ENCODE measurements around the gene ABI1. TPM values are rescaled to one million over a fixed set of nuclear protein-coding genes. Genes with fewer than 3 reads are reported as not detected.

Gene ABI1
- total RNA-seq, 1 experiment from 2014 or later: 25.2 TPM

DNA sequence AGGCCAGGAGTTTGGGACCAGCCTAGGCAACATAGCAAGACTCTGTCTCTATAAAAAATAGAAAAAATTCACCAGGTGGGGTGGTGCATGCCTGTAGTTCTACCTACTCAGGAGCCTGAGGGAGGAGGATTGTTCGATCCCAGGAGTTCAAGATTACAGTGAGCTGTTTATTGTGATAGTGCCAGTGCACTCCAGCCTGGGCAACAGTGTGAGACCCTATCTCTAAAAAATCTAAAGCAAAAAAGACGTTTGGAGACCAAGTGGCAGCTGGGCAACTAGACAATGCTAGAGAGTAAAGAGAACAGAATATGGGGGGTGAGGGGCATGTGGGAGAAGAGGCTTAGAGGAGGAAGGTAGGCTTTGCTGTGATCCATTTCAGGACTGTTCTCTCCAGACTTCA lies 161.8 kb downstream of the ABI1 start:
- Histone ChIP-seq H3K27me3 (ENCODE audit: low read length) (no peaks in the 10 kb centered on the region), H2AFZ (ENCODE audit: low read length) (no peak overlapping the region), H3K4me3 (ENCODE audit: low read length) (peak overlapping the region; percentile 94), H3K9me3 (ENCODE audit: low read length) (no peaks in the 10 kb centered on the region), H3K4me1 (ENCODE audit: insufficient read depth, low read length) (peaks cover 12% of the 10 kb centered on the region), H3K79me2 (ENCODE audit: low read length) (peaks cover 57% of the 10 kb centered on the region), H3K9ac (ENCODE audit: low read length) (peak overlapping the region; percentile 96; the same call in 1 of the 2 replicates), H4K20me1 (ENCODE audit: low read length) (no peaks in the 10 kb centered on the region), H3K4me2 (ENCODE audit: low read length) (peak overlapping the region; percentile 93), H3F3A (ENCODE audit: low read length, unreplicated experiment) (no peaks in the 10 kb centered on the region), H3K9me2 (replicated peaks; ENCODE audit: low read length) (no peaks in the 10 kb centered on the region), H3K36me3 (ENCODE audit: low read depth, low read length) (no peaks in the 10 kb centered on the region), H3K27ac (ENCODE audit: low read length) (no peak overlapping the region)
- BruUV-seq (replicated peaks): no TSS peak
- ATAC-seq (no peak), DNase-seq (no peak)
- CTCF ChIA-PET: no interaction called here
- TF ChIP-seq CTCF (conservative IDR thresholded peaks at IDR 0.05; ENCODE audit: low read depth, low read length) (no peak), EZH2 (IDR thresholded peaks at IDR 0.05; ENCODE audit: low read length, unreplicated experiment) (no peak), EZH2phosphoT487 (IDR thresholded peaks at IDR 0.05; ENCODE audit: borderline replicate concordance, low read length) (no peak)
- intact Hi-C loops (cut with micrococcal nuclease): no loop called here
- POLR2A ChIA-PET (ENCODE audit: unreplicated experiment): no interaction called here

DNA sequence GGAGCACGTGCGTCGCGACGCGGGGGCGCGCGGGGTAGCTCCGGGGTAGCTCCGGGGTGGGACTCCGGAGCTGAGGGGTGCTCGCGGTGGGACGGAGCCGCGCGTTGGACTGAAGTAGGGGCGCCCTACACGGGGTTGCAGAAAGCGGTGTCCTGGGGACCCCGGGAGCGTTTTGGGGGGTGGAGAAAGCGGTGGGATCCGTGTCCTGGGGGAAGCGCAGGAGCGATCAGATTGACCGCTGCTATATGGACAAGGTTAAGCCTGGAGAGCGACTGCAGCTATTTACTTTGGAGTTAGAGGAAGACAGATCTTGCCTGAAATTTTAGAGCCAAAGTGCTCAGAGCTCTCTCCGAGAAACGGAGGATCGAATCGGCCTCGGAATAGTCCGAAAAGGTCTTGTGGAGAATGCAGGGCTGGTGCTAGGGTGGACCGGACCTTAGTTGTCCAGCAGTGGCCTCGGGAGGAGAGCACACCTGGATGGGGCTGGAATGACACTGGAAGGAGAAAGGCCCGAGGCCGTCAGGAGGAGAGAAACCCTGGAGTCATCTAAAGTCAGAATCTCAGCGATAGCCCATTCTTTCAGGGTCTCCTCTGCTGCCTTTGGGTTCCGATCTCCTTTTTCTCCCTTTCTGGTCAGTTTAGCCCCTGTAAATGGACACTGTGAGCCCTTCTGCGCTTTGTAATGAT lies 162.7 kb downstream of the ABI1 start:
- Histone ChIP-seq H3K79me2 (ENCODE audit: low read length) (peaks cover 55% of the 10 kb centered on the region), H3K9me3 (ENCODE audit: low read length) (no peaks in the 10 kb centered on the region), H2AFZ (ENCODE audit: low read length) (peak overlapping the region; percentile 95), H3K9me2 (replicated peaks; ENCODE audit: low read length) (no peaks in the 10 kb centered on the region), H4K20me1 (ENCODE audit: low read length) (no peaks in the 10 kb centered on the region), H3K9ac (ENCODE audit: low read length) (peak overlapping the region; percentile 96), H3K4me2 (ENCODE audit: low read length) (peak overlapping the region; percentile 93), H3K36me3 (ENCODE audit: low read depth, low read length) (no peaks in the 10 kb centered on the region), H3F3A (ENCODE audit: low read length, unreplicated experiment) (no peaks in the 10 kb centered on the region), H3K4me1 (ENCODE audit: insufficient read depth, low read length) (peaks cover 12% of the 10 kb centered on the region), H3K4me3 (ENCODE audit: low read length) (peak overlapping the region; percentile 94), H3K27me3 (ENCODE audit: low read length) (no peaks in the 10 kb centered on the region), H3K27ac (ENCODE audit: low read length) (peak overlapping the region; percentile 72; the same call in 1 of the 2 replicates)
- peak; percentile 23 for ATAC-seq
- BruUV-seq (replicated peaks): TSS peak; percentile 44
- intact Hi-C loops (cut with micrococcal nuclease): no loop called here
- ChIA-PET POLR2A (ENCODE audit: unreplicated experiment) (no interaction called here), CTCF (no interaction called here)
- no peak for TF ChIP-seq CTCF (conservative IDR thresholded peaks at IDR 0.05; ENCODE audit: low read depth, low read length)
- no peak for TF ChIP-seq EZH2phosphoT487 (IDR thresholded peaks at IDR 0.05; ENCODE audit: borderline replicate concordance, low read length)
- no peak for TF ChIP-seq EZH2 (IDR thresholded peaks at IDR 0.05; ENCODE audit: low read length, unreplicated experiment)
- peak; percentile 5 for DNase-seq

- no peaks in the 10 kb centered on the region for H3K27me3 ChIP-seq (ENCODE audit: low read length)
- no peak for TF ChIP-seq EZH2 (IDR thresholded peaks at IDR 0.05; ENCODE audit: low read length, unreplicated experiment)
- TF ChIP-seq EZH2phosphoT487 (IDR thresholded peaks at IDR 0.05; ENCODE audit: borderline replicate concordance, low read length): no peak
- TF ChIP-seq CTCF (conservative IDR thresholded peaks at IDR 0.05; ENCODE audit: low read depth, low read length): no peak
- peak within 1 kb of the TSS; percentile 94 for H3K4me3 ChIP-seq (ENCODE audit: low read length)
- H4K20me1 ChIP-seq (ENCODE audit: low read length): no peaks in the 10 kb centered on the region
- peak within 1 kb of the TSS; percentile 95 for H2AFZ ChIP-seq (ENCODE audit: low read length)
- H3K9me3 ChIP-seq (ENCODE audit: low read length): no peaks in the 10 kb centered on the region
- H3K9me2 ChIP-seq (replicated peaks; ENCODE audit: low read length): no peaks in the 10 kb centered on the region
- H3F3A ChIP-seq (ENCODE audit: low read length, unreplicated experiment): no peaks in the 10 kb centered on the region
- peak within 1 kb of the TSS; percentile 96 for H3K9ac ChIP-seq (ENCODE audit: low read length)
- peak within 1 kb of the TSS; percentile 93 for H3K4me2 ChIP-seq (ENCODE audit: low read length)
- H3K79me2 ChIP-seq (ENCODE audit: low read length): peaks cover 47% of the 10 kb centered on the region
- intact Hi-C loops (cut with micrococcal nuclease): no loop called here
- peak; percentile 87 for ATAC-seq
- peaks cover 12% of the 10 kb centered on the region for H3K4me1 ChIP-seq (ENCODE audit: insufficient read depth, low read length)
- H3K27ac ChIP-seq (ENCODE audit: low read length): peak within 1 kb of the TSS; percentile 72
- POLR2A ChIA-PET (ENCODE audit: unreplicated experiment): no interaction called here
- no TSS peak for BruUV-seq (replicated peaks)
- DNase-seq: peak; percentile 53
- H3K36me3 ChIP-seq (ENCODE audit: low read depth, low read length): no peaks in the 10 kb centered on the region
- CTCF ChIA-PET: no interaction called here
Measured at GRCh38 chr10:26697163-26697921, 163.4 kb downstream of the ABI1 start, which contains the start of gene PDSS1. TSS of gene PDSS1 (plus strand) at chr10:26697701. CDS start at chr10:26697712, 11 bp downstream.

All from PC-3 (cell line).